Activated naive CD8-positive, alpha-beta T cell treated with anti-CD3 and anti-CD28 coated beads, Interleukin-2, amount 50 U/mL, for 24 hours (primary cell): ENCODE measurements around the gene ZNF619.
"Not testable (repeated sequence)": the region's sequence is repeated elsewhere in the genome, so short reads cannot be mapped to it uniquely, and the experiment has no call there.

Source experiments
- ATAC-seq: fragments of 150-1000 bp; cut with Tn5 transposase; one replicate; pipeline ENCODE4 v1.10.0; 2021
- DNase-seq: peaks from one replicate; pipeline ENCODE4 v3.0.0; 2021
- H3K27ac Mint-ChIP-seq: one replicate; pipeline ENCODE4 v1.8.0; 2021; ENCODE audit warnings: mild to moderate bottlenecking, mixed read lengths
- H3K27me3 Mint-ChIP-seq: one replicate; pipeline ENCODE4 v1.8.0; 2021; ENCODE audit warnings: mixed read lengths
- H3K36me3 Mint-ChIP-seq: one replicate; pipeline ENCODE4 v1.8.0; 2021; ENCODE audit warnings: low read depth, mixed read lengths
- H3K4me1 Mint-ChIP-seq: one replicate; pipeline ENCODE4 v1.8.0; 2021; ENCODE audit warnings: mixed read lengths
- H3K4me3 Mint-ChIP-seq: one replicate; pipeline ENCODE4 v1.8.0; 2021; ENCODE audit warnings: mild to moderate bottlenecking, moderate library complexity, mixed read lengths
- H3K9me3 Mint-ChIP-seq: one replicate; pipeline ENCODE4 v1.8.0; 2021; ENCODE audit warnings: mixed read lengths

The ZNF619 gene

DNA sequence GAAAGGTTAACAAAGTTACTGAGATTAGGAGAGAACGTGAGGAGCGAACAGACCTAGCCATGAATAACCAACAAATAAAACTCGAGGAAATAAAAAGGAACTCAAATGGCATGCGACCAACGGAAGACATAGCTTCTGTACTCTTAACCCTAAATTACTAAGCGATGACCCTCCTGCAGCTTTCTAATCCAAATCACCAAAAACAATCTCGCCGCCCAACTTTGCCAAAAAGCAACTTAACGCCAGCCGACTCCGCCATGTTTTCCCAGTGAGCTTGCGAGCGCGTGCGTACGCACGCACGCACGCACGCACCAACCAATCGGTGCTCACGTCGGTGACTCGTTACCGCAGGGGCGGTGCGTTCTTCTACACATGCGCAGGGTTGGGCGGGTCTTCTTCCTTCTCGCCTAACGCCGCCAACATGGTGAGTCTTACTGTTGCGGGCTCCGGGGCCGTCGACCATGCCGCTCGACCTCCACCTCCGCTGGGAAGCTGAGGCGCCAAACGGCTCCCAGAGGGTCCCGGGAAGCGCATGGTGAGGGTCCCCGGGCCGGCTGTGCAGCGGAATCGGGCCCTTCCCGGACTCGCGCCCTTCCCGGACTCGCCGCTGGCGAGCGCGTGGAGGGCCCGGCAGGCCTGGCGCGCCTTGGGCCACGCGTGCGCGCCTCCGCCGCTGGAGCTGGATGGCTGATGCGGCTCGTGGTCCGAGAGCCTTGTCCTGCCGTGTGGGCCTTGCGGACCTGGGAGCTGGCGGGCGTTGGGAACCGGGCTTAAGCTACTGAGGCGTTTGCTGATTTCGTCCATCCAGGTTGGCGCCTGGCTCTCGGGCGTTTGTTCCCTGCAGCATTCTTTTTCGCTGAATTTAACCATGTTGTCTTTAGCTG, 19.7 kb upstream of the ZNF619 start, which contains the start of gene RPL14:
Gene RPL14 (plus strand): TSS at position 400 of the 884 bp plus-strand sequence. CDS start 133 bp downstream, at position 533.
- Mint-ChIP-seq H3K36me3 (peaks cover 46% of the 10 kb centered on the region), H3K27me3 (peaks cover 2% of the 10 kb centered on the region), H3K4me1 (peaks cover 71% of the 10 kb centered on the region)

GRCh38 chr3:40458473-40458872, 18.4 kb upstream of the ZNF619 start:
- H3K4me1 Mint-ChIP-seq: peaks cover 65% of the 10 kb centered on the region
- peaks cover 56% of the 10 kb centered on the region for H3K36me3 Mint-ChIP-seq

More for the DNA sequence above, 19.7 kb upstream of the ZNF619 start, which contains the start of gene RPL14:
- peak; percentile 77 for ATAC-seq
- H3K9me3 Mint-ChIP-seq: no peaks in the 10 kb centered on the region
- peak; percentile 94 for DNase-seq
- H3K27ac Mint-ChIP-seq: peak within 1 kb of the TSS; percentile 99
- H3K4me3 Mint-ChIP-seq: peak within 1 kb of the TSS; percentile 98

DNA sequence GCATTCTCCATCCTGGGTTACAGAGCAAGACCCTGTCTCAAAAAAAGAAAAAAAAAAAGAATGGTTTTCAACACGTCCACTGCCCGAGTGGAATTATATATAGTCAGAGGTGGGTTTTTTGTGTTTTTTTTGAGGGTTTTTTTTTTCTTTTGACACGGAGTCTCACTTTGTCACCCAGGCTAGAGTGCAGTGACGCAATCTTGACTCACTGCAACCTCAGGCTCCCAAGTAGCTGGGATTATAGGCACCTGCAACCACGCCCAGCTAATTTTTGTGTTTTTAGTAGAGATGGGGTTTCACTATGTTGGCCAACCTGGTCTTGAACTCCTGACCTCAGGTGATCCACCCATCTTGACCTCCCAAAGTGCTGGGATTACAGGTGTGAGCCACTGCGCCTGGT, 16.4 kb upstream of the ZNF619 start:
- ATAC-seq, H3K27me3 Mint-ChIP-seq, H3K9me3 Mint-ChIP-seq, DNase-seq: not testable (repeated sequence)
- Mint-ChIP-seq H3K27ac (peak overlapping the region; percentile 78), H3K4me3 (peak overlapping the region; percentile 98), H3K36me3 (peaks cover 73% of the 10 kb centered on the region), H3K4me1 (peaks cover 64% of the 10 kb centered on the region)

More at GRCh38 chr3:40458473-40458872, 18.4 kb upstream of the ZNF619 start:
- Mint-ChIP-seq H3K27me3 (peaks cover 2% of the 10 kb centered on the region), H3K9me3 (no peaks in the 10 kb centered on the region), H3K27ac (peak overlapping the region; percentile 94), H3K4me3 (peak overlapping the region; percentile 98)
- no peak for ATAC-seq
- DNase-seq: no peak

DNA sequence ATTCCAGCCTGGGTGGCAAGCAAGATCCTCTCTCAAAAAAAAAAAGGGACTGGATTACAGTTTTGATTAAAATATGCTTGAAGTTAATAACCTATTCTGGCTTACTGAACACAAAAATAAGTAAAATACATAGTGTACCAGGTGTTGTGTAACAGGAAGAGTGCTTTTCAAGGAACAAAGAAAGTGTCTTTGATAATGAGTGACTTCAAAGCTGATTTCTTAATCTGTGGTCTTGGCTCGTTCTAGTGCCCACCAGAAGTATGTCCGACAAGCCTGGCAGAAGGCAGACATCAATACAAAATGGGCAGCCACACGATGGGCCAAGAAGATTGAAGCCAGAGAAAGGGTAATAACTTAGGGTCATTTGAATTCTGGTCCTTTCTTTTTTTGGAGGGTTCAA, 15.8 kb upstream of the ZNF619 start:
- Mint-ChIP-seq H3K27me3 (peaks cover 2% of the 10 kb centered on the region), H3K36me3 (peaks cover 76% of the 10 kb centered on the region), H3K9me3 (no peaks in the 10 kb centered on the region), H3K4me1 (peaks cover 59% of the 10 kb centered on the region), H3K4me3 (peak overlapping the region; percentile 35), H3K27ac (peak overlapping the region; percentile 74)
- DNase-seq (no peak), ATAC-seq (no peak)

DNA sequence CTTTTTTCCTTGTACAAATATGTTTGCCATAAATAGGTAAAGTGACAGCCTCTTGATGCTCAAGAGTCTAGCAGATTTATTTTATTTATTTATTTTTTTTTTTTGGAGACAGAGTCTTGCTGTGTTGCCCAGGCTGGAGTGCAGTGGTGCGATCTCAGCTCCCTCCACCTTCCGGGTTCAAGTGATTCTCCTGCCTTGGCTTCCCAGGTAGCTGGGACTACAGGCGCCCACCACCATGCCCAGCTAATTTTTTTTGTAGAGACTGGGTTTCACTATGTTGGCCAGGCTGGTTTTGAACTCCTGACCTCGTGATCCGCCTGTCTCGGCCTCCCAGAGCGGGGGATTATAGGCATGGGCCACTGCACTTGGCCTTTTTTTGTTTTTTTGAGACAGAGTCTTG, 14.1 kb upstream of the ZNF619 start:
- peaks cover 51% of the 10 kb centered on the region for H3K4me1 Mint-ChIP-seq
- not testable (repeated sequence) for H3K27me3 Mint-ChIP-seq, H3K4me3 Mint-ChIP-seq, H3K9me3 Mint-ChIP-seq, DNase-seq, ATAC-seq
- peak overlapping the region; percentile 39 for H3K27ac Mint-ChIP-seq
- H3K36me3 Mint-ChIP-seq: peaks cover 76% of the 10 kb centered on the region

GRCh38 chr3:40463579-40463978, 13.3 kb upstream of the ZNF619 start:
- Mint-ChIP-seq H3K4me1 (peaks cover 44% of the 10 kb centered on the region), H3K4me3 (no peak overlapping the region), H3K27ac (no peak overlapping the region), H3K36me3 (peaks cover 69% of the 10 kb centered on the region), H3K9me3 (no peaks in the 10 kb centered on the region), H3K27me3 (no peaks in the 10 kb centered on the region)
- DNase-seq (no peak), ATAC-seq (no peak)

- peaks cover 59% of the 10 kb centered on the region for H3K36me3 Mint-ChIP-seq
- DNase-seq (no peak), ATAC-seq (peak; percentile 59)
- H3K9me3 Mint-ChIP-seq: no peaks in the 10 kb centered on the region
- peak overlapping the region; percentile 22 for H3K4me3 Mint-ChIP-seq
- no peaks in the 10 kb centered on the region for H3K27me3 Mint-ChIP-seq
- H3K27ac Mint-ChIP-seq: peak overlapping the region; percentile 79
- peaks cover 35% of the 10 kb centered on the region for H3K4me1 Mint-ChIP-seq
These were observed 12.4 kb upstream of the ZNF619 start for GRCh38 chr3:40464339-40465110.

DNA sequence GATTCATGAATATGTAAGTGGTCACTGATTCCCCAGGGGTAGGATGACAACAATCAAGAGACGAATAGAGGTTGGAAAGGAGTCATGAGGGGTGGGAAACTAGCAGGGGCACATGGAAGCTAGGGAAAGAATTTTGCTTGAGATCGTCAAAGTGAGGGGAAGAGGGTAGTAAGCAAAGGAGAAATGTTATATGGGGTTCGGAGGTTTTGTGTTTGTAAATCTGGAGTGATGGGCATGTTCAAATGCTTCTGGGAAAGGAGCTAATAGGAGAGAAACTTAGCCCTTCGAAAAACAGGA, 11.9 kb upstream of the ZNF619 start:
- peak overlapping the region; percentile 67 for H3K27ac Mint-ChIP-seq
- DNase-seq: no peak
- H3K9me3 Mint-ChIP-seq: no peaks in the 10 kb centered on the region
- peaks cover 54% of the 10 kb centered on the region for H3K36me3 Mint-ChIP-seq
- no peak overlapping the region for H3K4me3 Mint-ChIP-seq
- no peak for ATAC-seq
- H3K4me1 Mint-ChIP-seq: peaks cover 29% of the 10 kb centered on the region
- H3K27me3 Mint-ChIP-seq: no peaks in the 10 kb centered on the region

DNA sequence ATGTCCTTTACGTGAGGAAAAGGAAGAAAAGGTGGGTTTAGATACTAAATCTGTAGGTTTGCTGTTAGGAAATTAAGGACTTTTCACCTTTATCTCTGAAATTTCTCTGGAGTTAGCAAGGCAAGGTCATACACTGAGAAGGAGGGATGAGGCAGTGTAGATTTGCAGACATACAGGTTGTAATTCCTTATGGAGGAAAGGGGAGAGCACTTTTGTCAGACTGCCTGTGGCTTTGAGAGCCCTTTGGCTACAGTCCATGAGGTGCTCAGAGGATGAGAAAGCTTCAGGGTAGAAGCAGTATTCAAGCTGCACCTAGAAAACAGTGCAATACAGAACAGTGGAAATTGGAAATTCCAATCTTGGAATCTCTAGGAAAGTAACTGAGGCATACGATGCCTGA, 11.5 kb upstream of the ZNF619 start:
- no peak overlapping the region for H3K4me3 Mint-ChIP-seq
- peaks cover 26% of the 10 kb centered on the region for H3K4me1 Mint-ChIP-seq
- H3K27ac Mint-ChIP-seq: peak overlapping the region; percentile 67
- peaks cover 50% of the 10 kb centered on the region for H3K36me3 Mint-ChIP-seq
- H3K27me3 Mint-ChIP-seq: no peaks in the 10 kb centered on the region
- no peaks in the 10 kb centered on the region for H3K9me3 Mint-ChIP-seq
- ATAC-seq (no peak), DNase-seq (no peak)

DNA sequence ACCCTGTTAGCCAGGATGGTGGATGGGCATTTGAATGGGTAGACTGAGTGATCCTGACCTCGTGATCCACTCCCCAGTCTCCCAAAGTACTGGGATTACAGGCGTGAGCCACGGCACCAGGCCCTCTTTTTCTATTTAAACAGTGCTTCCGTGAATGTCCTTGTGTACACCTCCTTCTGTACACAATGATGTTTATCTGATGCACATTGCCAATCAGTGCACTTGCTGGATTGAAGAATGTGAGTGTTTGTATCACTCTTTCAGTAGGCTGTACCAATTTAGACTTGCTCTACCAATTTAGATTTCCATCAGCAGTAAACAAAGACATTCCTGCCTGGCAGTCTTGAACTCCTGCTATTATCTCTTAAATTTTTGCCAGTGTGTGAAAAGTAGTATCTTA, 8.9 kb upstream of the ZNF619 start:
- Mint-ChIP-seq H3K4me3 (no peak overlapping the region), H3K27me3 (no peaks in the 10 kb centered on the region), H3K9me3 (no peaks in the 10 kb centered on the region), H3K36me3 (peaks cover 32% of the 10 kb centered on the region), H3K27ac (no peak overlapping the region), H3K4me1 (peaks cover 13% of the 10 kb centered on the region)
- DNase-seq: no peak
- ATAC-seq: no peak

- no peak overlapping the region for H3K4me3 Mint-ChIP-seq
- no peaks in the 10 kb centered on the region for H3K4me1 Mint-ChIP-seq
- peaks cover 10% of the 10 kb centered on the region for H3K36me3 Mint-ChIP-seq
- no peaks in the 10 kb centered on the region for H3K9me3 Mint-ChIP-seq
- H3K27me3 Mint-ChIP-seq: no peaks in the 10 kb centered on the region
- ATAC-seq (no peak), DNase-seq (no peak)
- no peak overlapping the region for H3K27ac Mint-ChIP-seq
These were observed 6.2 kb upstream of the ZNF619 start for GRCh38 chr3:40470701-40471100.

- H3K27ac Mint-ChIP-seq: peak overlapping the region; percentile 85
- H3K36me3 Mint-ChIP-seq: peaks cover 8% of the 10 kb centered on the region
- no peak for DNase-seq
These were observed 744 bp downstream of the ZNF619 start for GRCh38 chr3:40477666-40478065.

GRCh38 chr3:40487172-40487571, 10.2 kb downstream of the ZNF619 start:
- Mint-ChIP-seq H3K27ac (no peak overlapping the region), H3K4me3 (no peak overlapping the region), H3K4me1 (peaks cover 6% of the 10 kb centered on the region), H3K9me3 (peaks cover 28% of the 10 kb centered on the region), H3K27me3 (no peaks in the 10 kb centered on the region), H3K36me3 (peaks cover 50% of the 10 kb centered on the region)
- no peak for ATAC-seq
- DNase-seq: no peak

More at GRCh38 chr3:40477666-40478065, 744 bp downstream of the ZNF619 start:
- no peaks in the 10 kb centered on the region for H3K9me3 Mint-ChIP-seq
- no peak for ATAC-seq
- peak overlapping the region; percentile 84 for H3K4me3 Mint-ChIP-seq
- H3K4me1 Mint-ChIP-seq: peaks cover 12% of the 10 kb centered on the region
- H3K27me3 Mint-ChIP-seq: no peaks in the 10 kb centered on the region

- no peaks in the 10 kb centered on the region for H3K4me1 Mint-ChIP-seq
- no peak for DNase-seq
- H3K27me3 Mint-ChIP-seq: no peaks in the 10 kb centered on the region
- peaks cover 35% of the 10 kb centered on the region for H3K36me3 Mint-ChIP-seq
- H3K9me3 Mint-ChIP-seq: peaks cover 28% of the 10 kb centered on the region
- ATAC-seq: no peak
- no peak overlapping the region for H3K27ac Mint-ChIP-seq
- no peak overlapping the region for H3K4me3 Mint-ChIP-seq
These were observed 14.0 kb downstream of the ZNF619 start for GRCh38 chr3:40490916-40491315.

- H3K36me3 Mint-ChIP-seq: peaks cover 7% of the 10 kb centered on the region
- H3K27ac Mint-ChIP-seq: no peak overlapping the region
- H3K4me1 Mint-ChIP-seq: no peaks in the 10 kb centered on the region
- H3K27me3 Mint-ChIP-seq: no peaks in the 10 kb centered on the region
- DNase-seq (no peak), ATAC-seq (no peak)
- no peak overlapping the region for H3K4me3 Mint-ChIP-seq
- peaks cover 5% of the 10 kb centered on the region for H3K9me3 Mint-ChIP-seq
These were observed 17.8 kb downstream of the ZNF619 start for GRCh38 chr3:40494698-40495097.
